SKM-1 treated with dmso at 0.1 percent for 144 hours (cell line): ENCODE data around the gene KLHDC8B.

ENCODE experiments used
- DNase-seq: peaks from one replicate; lab custom pipeline; 2025; ENCODE audit not compliant: unreplicated experiment; lab: John Stamatoyannopoulos, UW

Gene KLHDC8B

DNA sequence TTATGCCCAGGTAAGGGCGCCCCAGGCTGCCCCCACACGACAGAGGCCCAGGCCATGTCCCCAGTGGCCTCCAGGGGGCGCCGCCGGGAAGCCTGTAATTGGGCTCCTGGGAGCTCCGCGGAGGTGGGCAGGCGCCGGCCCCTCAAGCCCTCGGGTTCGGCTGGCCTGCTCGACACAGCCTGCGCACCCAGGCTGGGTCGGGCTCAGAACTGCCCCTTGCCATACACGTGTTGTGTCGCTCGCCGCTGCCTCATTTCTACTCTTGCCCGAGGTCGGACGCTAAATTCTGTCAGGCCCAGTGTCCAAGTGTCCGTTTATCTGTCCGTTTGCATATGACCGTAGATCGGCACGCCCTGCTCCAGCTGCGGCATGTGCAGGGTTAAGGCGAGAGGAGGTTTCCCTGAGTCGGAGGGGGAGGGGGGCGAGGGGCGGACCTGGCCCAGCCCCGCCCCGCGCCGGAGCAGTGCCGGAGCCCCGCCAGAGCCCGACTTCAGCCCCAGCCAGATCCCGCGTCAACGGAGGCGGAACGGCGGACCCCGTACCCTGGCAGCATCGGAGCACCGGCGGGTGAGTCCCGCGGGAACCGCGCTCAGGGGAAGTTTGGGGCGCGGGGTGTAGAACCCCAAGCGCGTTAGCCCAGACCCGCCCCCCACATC, at the start of gene KLHDC8B:
KLHDC8B (plus strand) TSS at position 480 of the 656 bp plus-strand sequence. CDS start 1,172 bp downstream, outside the sequence.
- peak; percentile 39 for DNase-seq

DNA sequence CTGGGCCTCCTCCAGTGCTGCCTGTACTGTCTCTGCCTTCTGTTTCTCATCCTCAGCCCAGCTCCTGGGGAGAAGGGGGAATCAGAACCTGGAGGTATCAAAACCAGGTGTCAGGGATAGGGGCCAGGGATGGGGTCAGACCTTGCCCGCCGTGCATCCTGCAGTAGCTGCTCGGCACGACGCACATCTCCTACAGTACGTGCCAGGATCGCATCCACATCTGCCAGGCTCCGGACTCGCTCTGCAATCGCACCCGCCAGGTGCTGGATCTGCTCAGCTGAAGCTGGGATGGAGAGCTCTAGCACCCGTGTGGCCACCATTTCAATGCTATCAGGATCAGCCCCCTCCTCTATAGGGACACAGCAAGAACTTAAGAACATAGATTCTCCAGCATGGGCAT, 49.4 kb upstream of the KLHDC8B start:
- DNase-seq: no peak

DNA sequence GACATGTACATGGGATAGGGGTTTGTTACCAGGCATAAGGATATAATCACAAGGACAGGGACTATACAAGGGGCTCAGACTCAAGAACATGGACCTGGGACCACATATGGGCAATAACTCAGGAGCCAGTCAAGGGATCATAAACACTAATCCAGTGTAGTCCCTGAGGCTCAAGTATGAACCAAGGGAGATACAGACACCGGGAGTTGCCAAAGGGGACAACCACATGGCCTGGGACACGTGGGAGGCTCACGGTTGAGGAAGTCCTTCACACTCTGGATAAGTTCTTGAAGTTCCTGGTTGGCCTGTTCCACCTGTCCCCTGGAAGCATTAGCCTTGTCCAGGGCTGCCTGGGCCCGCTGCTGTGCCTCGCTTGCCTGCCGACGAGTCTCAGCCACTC, 48.9 kb upstream of the KLHDC8B start:
- no peak for DNase-seq

DNA sequence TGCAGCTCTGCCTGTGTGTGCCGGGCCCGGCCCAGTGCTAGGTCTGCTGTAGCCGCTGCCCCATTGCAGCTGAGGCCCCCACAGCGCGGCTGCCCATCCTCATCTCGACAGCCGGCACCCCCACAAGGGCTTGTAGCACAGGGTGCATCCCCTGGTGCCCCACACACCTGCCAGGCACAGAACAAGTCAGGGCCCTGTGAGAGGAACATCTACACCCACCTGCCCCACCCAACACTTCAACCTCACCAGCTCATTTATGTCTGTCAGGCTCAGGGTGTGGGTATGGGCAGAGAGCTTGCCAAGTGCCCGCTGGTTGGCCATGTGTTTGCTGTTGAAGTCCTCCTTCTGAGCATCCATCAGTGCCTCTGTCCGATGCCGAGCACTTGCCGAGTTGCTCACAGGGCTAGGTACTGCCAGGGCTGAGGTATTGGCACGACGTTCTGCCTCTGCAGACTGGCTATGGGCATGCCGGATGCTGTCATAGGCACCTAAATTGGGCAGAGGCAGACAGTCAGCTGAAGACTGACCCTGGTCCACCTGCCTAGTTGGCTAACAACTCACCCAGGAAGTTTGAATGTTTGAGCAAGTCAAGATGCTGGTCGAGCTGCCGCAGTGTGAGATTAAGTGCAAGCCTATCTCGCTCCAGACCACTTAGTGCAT, 48.4 kb upstream of the KLHDC8B start:
- DNase-seq: no peak

DNA sequence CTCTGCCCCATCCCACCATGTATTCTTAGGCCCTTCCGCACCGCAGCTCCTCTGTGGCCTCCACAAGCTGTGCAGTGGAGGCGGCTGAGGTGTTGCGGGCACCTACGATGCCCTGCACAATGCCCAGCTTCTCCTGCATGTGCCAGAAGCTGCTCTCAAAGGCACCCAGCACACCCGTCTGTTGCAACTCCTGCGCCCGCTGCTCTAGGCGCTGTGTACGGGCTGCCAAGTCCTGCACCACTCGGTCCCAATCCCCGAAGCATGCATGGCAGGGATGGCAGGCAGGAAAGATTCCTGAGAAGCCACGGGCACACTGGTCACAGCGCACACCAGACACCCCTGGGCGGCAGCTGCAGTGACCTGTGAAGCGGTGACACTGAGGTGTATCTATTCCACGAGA, 47.7 kb upstream of the KLHDC8B start:
- no peak for DNase-seq

DNA sequence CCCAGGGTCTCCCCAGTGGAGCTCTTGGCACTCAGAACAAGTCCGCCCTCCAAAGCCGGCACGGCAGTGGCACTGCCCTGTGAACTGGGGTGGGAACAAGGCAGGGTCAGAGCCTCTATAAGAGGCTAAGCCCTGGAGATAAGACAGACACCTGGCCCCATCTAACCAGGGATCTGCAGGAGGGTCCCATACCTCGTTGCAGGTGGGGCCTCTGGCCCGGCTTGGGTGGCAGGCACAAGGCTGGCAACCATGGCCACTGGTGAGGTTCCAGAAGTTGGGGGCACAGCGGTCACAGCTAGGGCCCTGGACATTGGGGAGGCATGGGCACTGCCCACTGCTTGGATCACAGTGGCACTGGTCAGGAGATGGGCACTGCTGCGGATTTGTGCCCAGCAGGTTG, 47.2 kb upstream of the KLHDC8B start:
- no peak for DNase-seq

DNA sequence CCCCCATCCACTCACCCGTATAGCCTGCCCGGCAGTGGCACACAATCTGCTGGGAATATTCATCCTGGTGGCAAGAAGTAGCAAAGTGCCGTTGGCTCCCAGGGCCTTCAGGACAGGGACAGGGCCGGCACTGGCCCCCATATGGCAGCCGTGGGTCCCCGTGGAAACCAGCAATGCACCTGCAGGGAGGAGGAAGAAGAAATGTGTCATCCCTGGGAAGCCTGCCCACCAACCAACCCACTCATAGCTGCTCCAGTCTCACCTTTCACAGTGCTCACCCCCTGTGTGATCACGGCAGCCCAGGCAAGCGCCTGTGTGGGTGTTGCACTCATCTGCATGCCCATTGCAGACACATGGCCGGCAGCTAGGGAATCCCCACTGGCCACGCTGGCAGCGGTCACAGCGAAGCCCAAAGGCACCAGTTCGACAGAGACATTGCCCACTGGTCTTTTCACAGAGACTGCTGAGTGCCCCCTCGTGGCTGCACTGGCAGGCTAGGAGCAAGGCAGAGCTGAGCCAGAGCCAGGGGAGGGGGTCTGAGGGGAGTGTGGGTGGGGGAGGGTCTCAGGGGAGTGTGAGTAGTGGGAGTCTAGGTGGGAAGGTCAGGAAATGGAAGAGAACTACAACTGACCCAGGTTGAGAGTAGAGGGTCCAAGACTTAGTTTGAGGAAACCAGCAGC, 46.3 kb upstream of the KLHDC8B start:
- DNase-seq: no peak

DNA sequence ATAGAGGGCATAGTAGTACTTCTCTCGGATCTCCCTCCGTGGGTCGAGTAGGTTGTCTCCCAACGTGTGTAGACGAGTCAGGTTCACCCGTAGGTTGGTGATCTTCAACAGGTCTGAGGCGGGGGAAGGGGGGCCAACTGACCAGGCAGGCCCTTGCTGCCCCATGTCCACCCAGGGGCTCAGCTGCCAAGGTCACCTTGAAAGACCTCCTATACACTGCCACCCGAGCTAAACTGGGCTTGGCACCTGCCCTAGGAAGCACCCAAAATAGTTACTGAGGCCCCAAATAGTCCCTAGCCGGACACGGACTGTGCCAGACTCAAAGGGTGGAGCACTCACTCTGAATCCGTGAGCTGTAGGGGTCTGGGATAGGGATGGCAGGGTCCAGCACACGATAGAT, 40.4 kb upstream of the KLHDC8B start:
- no peak for DNase-seq

DNA sequence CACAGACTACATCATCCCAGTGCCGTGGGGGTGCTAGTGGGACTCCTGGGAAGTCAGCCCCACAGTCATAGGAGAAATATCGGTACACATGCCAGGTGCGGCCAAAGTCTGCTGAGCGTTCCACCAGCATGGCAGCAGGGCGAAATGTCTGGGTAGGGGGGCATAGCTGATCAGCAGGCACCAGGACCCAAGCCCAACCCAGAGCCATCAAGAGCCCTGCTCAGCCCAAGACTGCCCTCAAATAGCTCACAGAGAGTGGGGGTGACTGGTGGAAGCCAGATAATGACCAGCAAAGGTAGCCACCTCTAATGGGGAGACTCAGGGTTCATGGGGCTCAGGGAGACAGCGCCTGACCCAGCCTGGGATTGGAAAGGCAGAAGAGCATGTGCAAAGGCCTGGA, 39.8 kb upstream of the KLHDC8B start:
- DNase-seq: no peak

DNA sequence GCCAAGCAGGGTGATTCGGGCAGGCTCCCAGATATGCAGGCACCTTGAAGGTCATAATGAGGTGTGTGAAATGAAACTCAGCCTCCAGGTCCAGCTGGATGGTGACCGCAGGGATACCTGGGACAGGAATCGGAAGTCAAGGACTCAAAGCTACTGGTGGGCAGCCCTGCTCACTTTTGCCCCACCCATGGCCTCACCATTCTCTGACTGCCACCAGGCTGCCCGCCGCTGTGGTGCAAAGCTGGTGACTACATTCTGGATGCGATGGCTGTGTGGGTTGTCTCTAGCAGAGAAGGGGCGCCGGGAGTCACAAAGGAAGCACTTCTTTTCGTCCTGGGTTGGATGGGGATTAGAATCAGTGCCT, 39.3 kb upstream of the KLHDC8B start:
- DNase-seq: no peak

DNA sequence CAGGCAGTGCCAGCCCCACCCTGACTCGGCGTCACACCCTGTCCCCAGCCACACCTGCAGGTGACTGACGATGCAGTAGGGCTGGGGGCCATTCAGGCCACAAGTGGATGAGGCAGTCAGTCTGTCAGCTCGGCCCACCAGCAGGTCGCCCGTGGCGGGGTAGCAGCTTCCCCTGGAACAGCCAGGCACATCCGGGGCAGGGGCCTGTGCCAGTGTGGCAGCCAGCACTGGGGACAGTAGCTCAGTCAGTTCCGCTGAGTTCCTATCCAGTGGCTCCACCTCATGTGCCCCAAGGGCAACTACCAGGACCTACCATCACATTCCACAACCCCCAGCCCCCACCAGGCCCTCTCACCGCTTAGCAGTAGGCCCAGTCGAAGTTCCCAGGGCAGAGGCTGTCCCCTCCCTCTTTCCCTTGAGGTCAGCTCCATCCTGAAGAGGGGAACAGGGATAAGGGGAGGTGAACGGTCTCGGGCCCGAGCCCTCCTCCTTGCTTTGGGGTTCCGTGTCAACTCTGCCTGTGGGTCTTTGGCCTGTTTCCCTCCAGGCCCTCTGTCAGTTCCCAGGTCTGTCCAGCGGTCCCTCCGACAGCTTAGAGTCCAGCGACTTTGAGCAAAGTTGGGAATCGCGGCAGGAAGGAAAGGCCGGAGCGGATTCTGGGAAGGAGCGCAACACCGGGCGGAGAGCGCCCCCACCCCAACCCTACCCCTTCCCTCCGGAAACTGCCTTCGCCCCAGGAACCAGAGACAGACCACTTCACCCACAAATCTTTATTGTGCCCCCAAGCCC, 38.8 kb upstream of the KLHDC8B start, which contains the start of gene LAMB2:
LAMB2 (minus strand) TSS at position 614 of the 789 bp plus-strand sequence; CDS start at position 431, 183 bp downstream.
- no peak for DNase-seq

DNA sequence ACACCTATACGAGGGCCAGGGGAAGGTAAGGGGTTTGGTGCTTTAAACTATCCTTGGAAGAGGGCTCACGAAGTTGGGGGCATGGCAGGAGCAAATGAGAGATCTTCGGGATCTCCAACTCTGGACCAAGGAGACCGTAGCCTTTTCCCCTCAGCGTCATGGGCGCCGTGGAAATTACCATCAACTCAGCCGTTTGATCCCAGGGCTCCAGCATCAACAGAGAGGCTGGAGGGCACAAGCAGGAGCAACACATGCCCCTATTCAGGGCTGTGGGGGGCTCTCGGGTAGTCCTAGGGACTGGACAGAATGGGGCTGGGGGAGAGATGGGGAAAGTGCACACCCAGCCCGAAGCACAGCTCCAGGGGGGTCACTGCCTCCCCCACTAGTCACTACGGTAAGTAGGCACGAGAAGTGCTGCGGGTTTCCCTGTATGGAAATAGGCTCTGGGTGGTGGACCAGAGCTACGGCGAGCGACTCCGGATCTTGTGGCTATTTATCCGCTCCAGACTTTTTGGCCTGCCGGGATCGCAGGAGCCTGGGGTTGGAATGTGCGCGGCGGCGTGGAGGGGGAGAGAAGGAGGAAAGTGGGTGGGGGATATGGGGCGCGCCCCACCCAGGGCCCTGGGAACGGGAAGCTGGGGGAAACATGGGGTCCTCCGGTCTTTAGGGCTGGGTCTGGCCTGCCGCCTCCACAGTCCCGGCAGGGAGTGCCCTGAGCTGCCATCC, 38.0 kb upstream of the KLHDC8B start:
- no peak for DNase-seq

DNA sequence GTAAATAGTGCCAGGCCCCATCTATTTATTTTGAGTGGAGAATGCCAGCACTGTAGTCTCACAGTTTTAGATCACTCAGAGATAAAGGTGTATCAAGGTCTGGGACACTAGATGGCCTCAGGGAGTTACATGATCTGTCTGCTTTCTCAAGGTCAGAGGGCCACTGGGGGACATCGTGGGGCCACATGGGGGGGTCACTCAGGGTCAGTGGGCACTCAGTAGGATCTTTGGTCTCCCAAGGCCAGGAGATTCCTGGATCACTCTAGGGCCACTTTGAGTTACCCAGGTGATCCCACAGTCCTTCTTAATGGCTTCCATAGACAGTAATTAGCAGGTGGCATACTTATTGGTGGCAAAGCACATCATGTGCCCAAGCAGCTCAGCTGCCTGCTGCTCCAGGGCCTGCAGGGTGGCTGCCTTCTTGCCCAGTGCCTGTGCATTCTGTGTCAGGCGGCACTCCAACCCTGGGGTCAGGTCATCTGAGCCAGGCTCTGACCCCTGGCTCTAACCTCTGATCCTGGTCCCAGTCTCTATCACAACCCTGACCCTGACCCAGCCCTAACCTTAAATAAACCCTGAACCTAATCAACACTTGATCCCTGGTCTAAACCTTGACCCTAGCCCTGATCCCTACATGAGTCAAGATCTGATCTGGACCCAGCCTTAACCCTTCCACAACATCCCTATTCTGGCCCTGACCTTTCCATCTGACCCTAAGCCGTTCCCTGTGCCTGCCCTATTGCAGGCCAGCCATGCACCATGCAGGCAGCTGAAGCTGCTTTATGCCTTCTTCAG, 36.7 kb upstream of the KLHDC8B start:
- DNase-seq: no peak

DNA sequence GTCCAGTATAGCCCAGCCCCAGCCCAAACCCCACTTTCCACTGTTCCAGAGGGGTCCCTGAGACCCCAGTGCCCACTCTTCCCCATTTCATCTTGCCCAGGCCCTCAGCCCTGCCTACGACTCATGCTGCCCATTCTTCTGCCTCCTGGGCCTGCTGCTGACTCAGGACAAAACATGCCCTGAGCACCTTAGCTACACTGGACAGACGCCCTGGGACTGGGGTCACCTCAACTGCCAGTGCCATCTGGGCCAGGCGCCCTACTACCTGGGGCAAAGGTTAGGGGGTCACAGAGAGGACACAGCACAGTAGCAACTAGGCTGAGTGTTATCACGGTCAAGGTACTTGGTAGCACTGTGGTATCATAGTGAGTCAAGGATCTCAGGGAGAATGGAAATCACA, 35.9 kb upstream of the KLHDC8B start:
- DNase-seq: no peak

DNA sequence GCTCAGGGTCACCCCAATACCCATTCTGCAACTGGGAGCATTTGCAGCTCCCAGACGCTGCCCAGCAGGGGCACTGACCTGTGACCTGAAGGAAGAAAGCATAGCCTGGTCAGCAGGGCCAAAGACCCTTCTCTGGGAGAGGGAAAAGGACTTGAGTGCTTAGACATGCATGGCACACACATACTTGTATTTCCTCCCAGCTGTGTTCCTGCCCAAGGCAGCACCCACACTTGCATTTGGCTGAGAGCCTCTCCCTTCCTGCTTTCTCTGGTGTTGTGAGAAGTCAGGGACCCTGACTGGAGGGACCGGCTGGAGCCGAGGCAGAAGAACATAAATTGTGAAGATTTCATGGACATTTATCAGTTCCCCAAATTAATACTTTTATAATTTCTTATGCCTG, 31.3 kb upstream of the KLHDC8B start:
- DNase-seq: no peak

DNA sequence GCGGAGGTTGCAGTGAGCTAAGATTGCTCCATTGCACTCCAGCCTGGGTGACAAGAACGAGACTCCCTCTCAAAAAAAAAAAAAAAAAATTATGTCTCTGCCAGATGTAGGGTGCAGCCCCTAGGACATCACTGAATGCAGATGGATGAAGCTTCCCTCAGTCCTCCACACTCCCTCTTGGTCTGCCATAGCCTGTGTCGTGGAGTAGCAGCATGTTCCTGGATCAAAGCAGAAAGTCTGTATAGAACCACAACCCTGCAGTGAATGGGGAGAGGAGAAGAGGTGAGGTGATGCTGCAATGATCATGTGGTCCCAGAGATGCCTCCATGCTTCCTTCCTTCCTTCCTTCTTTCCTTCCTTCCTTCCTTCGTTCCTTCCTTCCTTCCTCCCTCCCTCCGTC, 23.2 kb upstream of the KLHDC8B start:
- no peak for DNase-seq

DNA sequence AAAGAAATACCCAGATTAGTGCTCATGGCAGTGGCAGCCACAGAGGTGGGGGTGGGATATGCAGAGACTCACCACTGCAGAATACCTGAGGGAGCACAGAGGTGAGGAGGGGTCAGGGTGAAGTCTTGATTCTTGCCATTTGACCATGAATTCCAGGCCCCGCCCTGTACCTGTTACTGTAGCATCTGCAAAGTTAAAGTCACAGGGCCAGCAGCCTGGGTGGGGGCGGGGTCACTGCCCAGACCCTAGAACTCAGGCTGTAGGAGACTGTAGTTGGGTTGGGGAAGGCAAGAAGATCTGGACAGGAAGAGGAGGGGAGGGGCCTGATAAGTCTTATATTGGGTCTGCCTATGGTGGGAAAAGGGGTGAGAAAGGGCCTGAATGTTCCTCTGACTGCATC, 19.8 kb upstream of the KLHDC8B start:
- no peak for DNase-seq

DNA sequence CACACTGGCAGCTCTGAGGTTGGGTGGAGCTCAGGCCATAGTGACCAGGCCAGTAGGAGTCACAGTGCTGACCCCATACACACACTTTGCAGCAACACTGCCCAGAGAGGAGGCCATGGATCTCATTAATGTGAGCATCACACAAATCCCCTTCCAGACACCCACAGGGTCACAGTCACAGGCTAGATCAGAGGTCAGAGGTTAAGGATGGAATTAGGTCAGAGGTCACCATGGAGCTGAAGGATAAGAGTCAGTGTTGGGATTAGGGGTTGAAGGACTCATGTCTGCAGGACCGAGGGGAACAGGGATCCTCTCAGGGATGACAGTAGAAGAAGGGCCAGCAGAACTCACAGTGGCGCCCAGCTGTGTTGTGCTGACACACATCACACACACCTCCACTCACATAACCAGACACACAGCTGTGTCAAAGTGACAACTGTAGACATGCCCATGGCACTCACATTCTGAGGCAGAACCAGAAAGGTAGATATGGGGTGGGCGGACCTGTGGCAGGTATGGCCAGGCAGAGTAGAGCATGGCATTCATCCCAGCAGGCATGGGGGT, 18.0 kb upstream of the KLHDC8B start:
- DNase-seq: no peak

DNA sequence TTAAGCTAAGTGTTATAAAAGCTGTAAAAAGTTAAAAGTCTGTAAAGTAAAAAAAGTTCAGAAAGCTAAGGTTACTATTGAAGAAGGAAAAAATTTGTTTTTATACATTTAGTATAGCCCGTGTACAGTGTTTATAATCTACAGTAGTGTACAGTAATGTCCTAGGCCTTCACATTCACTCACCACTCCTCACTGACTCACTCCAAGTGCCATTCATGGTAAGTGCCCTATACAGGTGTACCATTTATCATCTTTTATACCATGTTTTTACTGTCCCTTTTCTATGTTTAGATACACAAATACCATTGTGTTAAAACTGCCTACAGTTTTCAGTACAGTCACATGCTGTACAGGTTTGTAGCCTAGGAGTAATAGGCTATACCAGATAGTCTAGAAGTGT, 14.1 kb upstream of the KLHDC8B start:
- no peak for DNase-seq
